ENCODE measurements around the gene CPM.

Gene CPM

GRCh38 chr12:68943848-68944247, 10.9 kb upstream of the CPM start:
- no peaks in the 10 kb centered on the region for H3K36me3 Mint-ChIP-seq (ENCODE audit: low read depth)
- H3K27me3 Mint-ChIP-seq = peaks cover 5% of the 10 kb centered on the region
- no peak for ATAC-seq
- no peak overlapping the region for H3K4me3 Mint-ChIP-seq
- no peak for DNase-seq
- no peak overlapping the region for H3K27ac Mint-ChIP-seq
- H3K9me3 Mint-ChIP-seq = no peaks in the 10 kb centered on the region
- H3K4me1 Mint-ChIP-seq = no peaks in the 10 kb centered on the region

- Mint-ChIP-seq H3K9me3 (no peaks in the 10 kb centered on the region), H3K27ac (no peak overlapping the region), H3K4me3 (no peak overlapping the region), H3K36me3 (ENCODE audit: low read depth) (no peaks in the 10 kb centered on the region), H3K4me1 (peaks cover 10% of the 10 kb centered on the region), H3K27me3 (peaks cover 6% of the 10 kb centered on the region)
- ATAC-seq (no peak), DNase-seq (no peak)
These were observed 7.8 kb upstream of the CPM start for GRCh38 chr12:68940731-68941130.

- Mint-ChIP-seq H3K27me3 (peaks cover 13% of the 10 kb centered on the region), H3K36me3 (ENCODE audit: low read depth) (no peaks in the 10 kb centered on the region), H3K9me3 (no peaks in the 10 kb centered on the region), H3K27ac (no peak overlapping the region), H3K4me3 (no peak overlapping the region), H3K4me1 (peaks cover 10% of the 10 kb centered on the region)
- DNase-seq = no peak
- ATAC-seq = no peak
These were observed 6.5 kb upstream of the CPM start for GRCh38 chr12:68939505-68939904.

- Mint-ChIP-seq H3K27me3 (peaks cover 26% of the 10 kb centered on the region), H3K27ac (no peak overlapping the region), H3K9me3 (no peaks in the 10 kb centered on the region), H3K36me3 (ENCODE audit: low read depth) (peaks cover 2% of the 10 kb centered on the region), H3K4me3 (no peak overlapping the region), H3K4me1 (peaks cover 28% of the 10 kb centered on the region)
- DNase-seq (no peak), ATAC-seq (no peak)
These were observed 1.4 kb upstream of the CPM start for GRCh38 chr12:68934392-68934791.

GRCh38 chr12:68932128-68932960, 627 bp downstream of the CPM start:
- H3K36me3 Mint-ChIP-seq (ENCODE audit: low read depth) = peaks cover 11% of the 10 kb centered on the region

GRCh38 chr12:68930178-68930577, 2.8 kb downstream of the CPM start:
- Mint-ChIP-seq H3K27me3 (peaks cover 16% of the 10 kb centered on the region), H3K4me1 (peaks cover 19% of the 10 kb centered on the region), H3K27ac (no peak overlapping the region), H3K36me3 (ENCODE audit: low read depth) (peaks cover 11% of the 10 kb centered on the region), H3K9me3 (no peaks in the 10 kb centered on the region), H3K4me3 (peak overlapping the region; percentile 24)
- DNase-seq (no peak), ATAC-seq (no peak)

More at GRCh38 chr12:68932128-68932960, 627 bp downstream of the CPM start:
- Mint-ChIP-seq H3K27me3 (peaks cover 26% of the 10 kb centered on the region), H3K4me1 (peaks cover 27% of the 10 kb centered on the region), H3K9me3 (no peaks in the 10 kb centered on the region), H3K4me3 (peak overlapping the region; percentile 81), H3K27ac (peak overlapping the region; percentile 42)
- DNase-seq = no peak
- ATAC-seq = peak; percentile 33

- no peak for DNase-seq
- Mint-ChIP-seq H3K27ac (no peak overlapping the region), H3K4me3 (no peak overlapping the region), H3K27me3 (no peaks in the 10 kb centered on the region), H3K9me3 (no peaks in the 10 kb centered on the region), H3K36me3 (ENCODE audit: low read depth) (peaks cover 10% of the 10 kb centered on the region), H3K4me1 (no peaks in the 10 kb centered on the region)
- ATAC-seq = no peak
These were observed 8.4 kb downstream of the CPM start for GRCh38 chr12:68924546-68924945.

GRCh38 chr12:68919581-68920239, 13.3 kb downstream of the CPM start:
- DNase-seq (peak; percentile 14), ATAC-seq (peak; percentile 61)
- Mint-ChIP-seq H3K27ac (no peak overlapping the region), H3K4me3 (no peak overlapping the region), H3K36me3 (ENCODE audit: low read depth) (no peaks in the 10 kb centered on the region), H3K4me1 (peaks cover 12% of the 10 kb centered on the region), H3K27me3 (no peaks in the 10 kb centered on the region), H3K9me3 (no peaks in the 10 kb centered on the region)

GRCh38 chr12:68918960-68919359, 14.0 kb downstream of the CPM start:
- peaks cover 15% of the 10 kb centered on the region for H3K4me1 Mint-ChIP-seq
- H3K36me3 Mint-ChIP-seq (ENCODE audit: low read depth) = no peaks in the 10 kb centered on the region
- H3K4me3 Mint-ChIP-seq = no peak overlapping the region
- no peak overlapping the region for H3K27ac Mint-ChIP-seq
- no peaks in the 10 kb centered on the region for H3K9me3 Mint-ChIP-seq
- ATAC-seq = peak; percentile 79
- no peak for DNase-seq
- no peaks in the 10 kb centered on the region for H3K27me3 Mint-ChIP-seq

GRCh38 chr12:68915055-68915454, 17.9 kb downstream of the CPM start:
- H3K27ac Mint-ChIP-seq = peak overlapping the region; percentile 34
- no peak for DNase-seq
- no peaks in the 10 kb centered on the region for H3K9me3 Mint-ChIP-seq
- peaks cover 16% of the 10 kb centered on the region for H3K4me1 Mint-ChIP-seq
- no peak for ATAC-seq
- no peak overlapping the region for H3K4me3 Mint-ChIP-seq
- no peaks in the 10 kb centered on the region for H3K27me3 Mint-ChIP-seq
- H3K36me3 Mint-ChIP-seq (ENCODE audit: low read depth) = no peaks in the 10 kb centered on the region

GRCh38 chr12:68913682-68914081, 19.3 kb downstream of the CPM start:
- Mint-ChIP-seq H3K27me3 (no peaks in the 10 kb centered on the region), H3K27ac (no peak overlapping the region), H3K36me3 (ENCODE audit: low read depth) (no peaks in the 10 kb centered on the region), H3K4me3 (no peak overlapping the region), H3K4me1 (peaks cover 17% of the 10 kb centered on the region), H3K9me3 (no peaks in the 10 kb centered on the region)
- no peak for DNase-seq
- no peak for ATAC-seq

GRCh38 chr12:68912916-68913315, 20.1 kb downstream of the CPM start:
- DNase-seq (no peak), ATAC-seq (no peak)
- Mint-ChIP-seq H3K27ac (no peak overlapping the region), H3K36me3 (ENCODE audit: low read depth) (no peaks in the 10 kb centered on the region), H3K27me3 (no peaks in the 10 kb centered on the region), H3K4me1 (peaks cover 17% of the 10 kb centered on the region), H3K9me3 (no peaks in the 10 kb centered on the region), H3K4me3 (no peak overlapping the region)

- Mint-ChIP-seq H3K9me3 (no peaks in the 10 kb centered on the region), H3K36me3 (ENCODE audit: low read depth) (no peaks in the 10 kb centered on the region), H3K4me3 (no peak overlapping the region), H3K27me3 (no peaks in the 10 kb centered on the region), H3K27ac (no peak overlapping the region), H3K4me1 (peaks cover 17% of the 10 kb centered on the region)
- DNase-seq (no peak), ATAC-seq (no peak)
These were observed 21.7 kb downstream of the CPM start for GRCh38 chr12:68911197-68911718.

GRCh38 chr12:68910128-68910527, 22.8 kb downstream of the CPM start:
- Mint-ChIP-seq H3K36me3 (ENCODE audit: low read depth) (no peaks in the 10 kb centered on the region), H3K4me3 (no peak overlapping the region), H3K27ac (no peak overlapping the region), H3K9me3 (no peaks in the 10 kb centered on the region), H3K27me3 (no peaks in the 10 kb centered on the region), H3K4me1 (peaks cover 12% of the 10 kb centered on the region)
- DNase-seq = no peak
- no peak for ATAC-seq

GRCh38 chr12:68908076-68908475, 24.9 kb downstream of the CPM start:
- Mint-ChIP-seq H3K4me1 (peaks cover 11% of the 10 kb centered on the region), H3K27ac (no peak overlapping the region), H3K9me3 (no peaks in the 10 kb centered on the region), H3K36me3 (ENCODE audit: low read depth) (no peaks in the 10 kb centered on the region), H3K27me3 (no peaks in the 10 kb centered on the region), H3K4me3 (no peak overlapping the region)
- ATAC-seq (no peak), DNase-seq (no peak)
